OCI-LY7 (cell line): ENCODE results near the gene IP6K3. TPM values are rescaled to one million over a fixed set of nuclear protein-coding genes. Genes with fewer than 3 reads are reported as not detected.

Source experiments
- BruUV-seq: library from RNA; stranded (reverse); fragments of 400-500 nt; replicated peaks from 2 replicates; lab custom pipeline; 2021; lab: Mats Ljungman, UMichigan
- CTCF ChIA-PET: fragments of 300-600 bp; sonication (Branson Sonifier 250); formaldehyde crosslinking; loops from one replicate; lab custom pipeline; 2022; ENCODE audit warnings: antibody characterized with exemption; ENCODE audit not compliant: unreplicated experiment; lab: Charles Lee
- POLR2A ChIA-PET: fragments of 300-600 bp; sonication (Branson Sonifier 250); formaldehyde crosslinking; loops from one replicate; lab custom pipeline; 2022; ENCODE audit warnings: antibody characterized with exemption; lab: Charles Lee
- DNase-seq: peaks from one replicate; pipeline ENCODE4 v3.0.0-alpha.2; 2015; ENCODE audit warnings: low spot score
- H2AFZ ChIP-seq: fragments of 200-600 bp; sonication (generic), shearing (Covaris generic); 2 replicates; pipeline ENCODE4 v1.6.1; 2014; ENCODE audit warnings: mild to moderate bottlenecking, antibody characterized with exemption, low read length, moderate library complexity
- H3K27ac ChIP-seq: fragments of 200-600 bp; sonication (generic); 2 replicates; pipeline ENCODE4 v1.5.1; 2014; ENCODE audit warnings: mixed run types, low read depth, mild to moderate bottlenecking, moderate library complexity, low read length, inconsistent platforms; ENCODE audit not compliant: poor library complexity, severe bottlenecking
- H3K36me3 ChIP-seq: fragments of 200-600 bp; sonication (generic); 2 replicates; pipeline ENCODE4 v1.6.1; 2014; ENCODE audit warnings: mild to moderate bottlenecking, antibody characterized with exemption, low read length, moderate library complexity, mixed read lengths; ENCODE audit not compliant: insufficient read depth
- H3K4me1 ChIP-seq: fragments of 200-600 bp; sonication (generic); 2 replicates; pipeline ENCODE4 v1.5.1; 2014; ENCODE audit warnings: mild to moderate bottlenecking, low read length; ENCODE audit not compliant: insufficient read depth, poor library complexity, severe bottlenecking
- H3K4me2 ChIP-seq: fragments of 200-600 bp; sonication (generic); 2 replicates; pipeline ENCODE4 v1.6.1; 2014; ENCODE audit warnings: mild to moderate bottlenecking, low read length
- H3K4me3 ChIP-seq: fragments of 200-600 bp; sonication (generic); 2 replicates; pipeline ENCODE4 v1.5.1; 2014; ENCODE audit warnings: mild to moderate bottlenecking, low read depth, low read length; ENCODE audit not compliant: poor library complexity, severe bottlenecking
- H3K79me2 ChIP-seq: fragments of 200-600 bp; sonication (generic); 2 replicates; pipeline ENCODE4 v1.6.1; 2016; ENCODE audit warnings: low read depth, mild to moderate bottlenecking, low read length, moderate library complexity, mixed read lengths; ENCODE audit not compliant: insufficient read depth
- H3K9me2 ChIP-seq: fragments of 200-600 bp; sonication (generic); 2 replicates; pipeline ENCODE4 v1.6.1; 2016; ENCODE audit warnings: mild to moderate bottlenecking, low read length, mixed read lengths; ENCODE audit not compliant: insufficient read depth
- H3K9me3 ChIP-seq: fragments of 200-600 bp; sonication (generic); 2 replicates; pipeline ENCODE4 v1.6.1; 2014; ENCODE audit warnings: mild to moderate bottlenecking, mixed run types, low read length, mixed read lengths
- H4K20me1 ChIP-seq: fragments of 200-600 bp; sonication (generic); 2 replicates; pipeline ENCODE4 v1.6.1; 2014; ENCODE audit warnings: mild to moderate bottlenecking, antibody characterized with exemption, low read length, moderate library complexity, mixed read lengths; ENCODE audit not compliant: insufficient read depth
- EZH2phosphoT487 ChIP-seq: fragments of 200-600 bp; sonication (generic); IDR thresholded peaks from 2 replicates; pipeline ENCODE4 v1.6.1; 2018; ENCODE audit warnings: low read depth, borderline replicate concordance, mild to moderate bottlenecking, mixed run types, antibody characterized with exemption, low read length, moderate library complexity, mixed read lengths
- intact Hi-C: fragments of 100-400 bp; cut with micrococcal nuclease; formaldehyde crosslinking; loops from one replicate; pipeline ENCODE4 v1.10.0; 2022; ENCODE audit not compliant: unreplicated experiment
- total RNA-seq, 2 experiments: library from RNA; depleted of rRNA in 1 of 2; stranded (reverse); fragments of >200 nt in 1 of 2; shearing (Covaris generic) in 1 of 2; gene quantifications; 2 replicates each; pipeline ENCODE4 v1.2.3, GENCODE V29; 2014 to 2022
- TF ChIP-seq, protein P1 (sequence below): fragments of 200-600 bp; sonication (generic); conservative IDR thresholded peaks from 2 replicates; pipeline ENCODE4 v1.5.1; 2014; ENCODE audit warnings: mild to moderate bottlenecking, antibody characterized with exemption, low read length, moderate library complexity, mixed read lengths

IP6K3 gene
- total RNA-seq, 2 experiments from 2014 or later = not detected

DNA sequence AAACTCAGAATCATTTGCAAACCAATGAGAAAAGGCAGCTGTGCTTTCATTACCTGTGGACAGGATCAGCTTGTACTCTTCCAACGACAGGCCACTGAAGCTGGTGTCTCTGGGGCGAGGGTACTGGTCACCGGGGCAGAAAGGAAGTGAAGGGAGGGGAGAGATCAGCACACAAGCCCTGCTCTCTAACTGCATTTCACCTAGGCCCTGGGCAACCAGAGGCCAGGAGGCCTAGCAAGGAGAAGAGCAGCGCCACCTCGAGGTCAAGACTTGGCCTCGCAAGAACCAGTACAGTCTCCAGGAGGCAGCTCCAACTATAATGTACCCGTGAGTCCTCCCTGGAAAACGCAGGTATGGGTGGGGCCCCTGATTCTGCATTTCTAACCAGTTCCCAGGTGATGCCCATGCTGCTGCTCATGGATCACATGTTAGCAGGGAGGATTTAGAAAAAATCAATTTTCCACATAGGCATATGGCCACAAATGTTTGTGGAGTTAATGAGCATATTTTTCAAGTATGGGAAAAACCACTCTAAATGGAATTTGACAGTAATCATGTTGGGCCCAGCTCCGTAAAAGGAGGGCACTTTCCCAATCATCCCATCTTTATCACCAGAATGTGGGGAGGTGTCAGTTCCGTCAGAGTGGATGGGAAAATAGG, 46.2 kb downstream of the IP6K3 start:
- ChIA-PET CTCF (interaction anchor here (1.2 to 1.5 kb wide), 3 partner anchors 11 to 116 kb away, joined by 3 to 12 read pairs (median 4); partner anchors contain the start of gene UQCC2), POLR2A (interaction anchor here (1.0 to 1.1 kb wide), 2 partner anchors 9 to 11 kb away, joined by 3 to 4 read pairs; partner anchors contain the start of gene UQCC2)
- Histone ChIP-seq H2AFZ (no peak overlapping the region), H3K4me3 (no peak overlapping the region), H3K9me2 (no peaks in the 10 kb centered on the region), H3K9me3 (no peaks in the 10 kb centered on the region), H4K20me1 (0 out of 2 replicates have a peak, but pooled peaks cover 6% of the 10 kb centered on the region), H3K4me1 (peaks cover 38% of the 10 kb centered on the region), H3K36me3 (peaks cover 75% of the 10 kb centered on the region), H3K4me2 (peak overlapping the region; percentile 29; the same call in 1 of the 2 replicates), H3K79me2 (no peaks in the 10 kb centered on the region), H3K27ac (peak overlapping the region; percentile 14)
- intact Hi-C loops = loop anchor here (1.0 kb wide), 2 partner anchors 111 to 115 kb away; no protein-coding TSS in a partner anchor
- TF ChIP-seq, protein P1, sequence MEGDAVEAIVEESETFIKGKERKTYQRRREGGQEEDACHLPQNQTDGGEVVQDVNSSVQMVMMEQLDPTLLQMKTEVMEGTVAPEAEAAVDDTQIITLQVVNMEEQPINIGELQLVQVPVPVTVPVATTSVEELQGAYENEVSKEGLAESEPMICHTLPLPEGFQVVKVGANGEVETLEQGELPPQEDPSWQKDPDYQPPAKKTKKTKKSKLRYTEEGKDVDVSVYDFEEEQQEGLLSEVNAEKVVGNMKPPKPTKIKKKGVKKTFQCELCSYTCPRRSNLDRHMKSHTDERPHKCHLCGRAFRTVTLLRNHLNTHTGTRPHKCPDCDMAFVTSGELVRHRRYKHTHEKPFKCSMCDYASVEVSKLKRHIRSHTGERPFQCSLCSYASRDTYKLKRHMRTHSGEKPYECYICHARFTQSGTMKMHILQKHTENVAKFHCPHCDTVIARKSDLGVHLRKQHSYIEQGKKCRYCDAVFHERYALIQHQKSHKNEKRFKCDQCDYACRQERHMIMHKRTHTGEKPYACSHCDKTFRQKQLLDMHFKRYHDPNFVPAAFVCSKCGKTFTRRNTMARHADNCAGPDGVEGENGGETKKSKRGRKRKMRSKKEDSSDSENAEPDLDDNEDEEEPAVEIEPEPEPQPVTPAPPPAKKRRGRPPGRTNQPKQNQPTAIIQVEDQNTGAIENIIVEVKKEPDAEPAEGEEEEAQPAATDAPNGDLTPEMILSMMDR = peak; percentile 93
- TF ChIP-seq EZH2phosphoT487 = no peak
- peak; percentile 87 for DNase-seq
- BruUV-seq = TSS peak; percentile 30

DNA sequence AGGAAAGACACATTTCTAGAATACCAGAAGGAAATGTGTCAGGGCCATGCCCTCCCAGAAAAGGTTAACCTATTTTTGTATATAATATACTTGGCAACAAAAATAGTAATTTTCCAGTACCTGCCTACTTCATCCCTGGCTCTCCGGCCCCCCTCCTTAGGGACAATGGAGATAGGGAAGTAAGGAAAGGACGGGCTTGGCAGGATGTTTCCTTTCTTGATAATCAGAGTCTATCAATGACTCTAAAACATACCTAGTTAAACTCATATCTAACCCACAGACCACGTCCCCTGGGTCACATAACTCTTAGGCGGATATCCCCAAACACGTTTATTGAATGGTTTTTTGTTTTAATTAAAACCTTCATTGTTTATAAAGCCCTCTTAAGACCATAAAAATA, 47.0 kb downstream of the IP6K3 start:
- TF ChIP-seq EZH2phosphoT487 = no peak
- TF ChIP-seq, protein P1 = no peak
- Histone ChIP-seq H3K9me2 (no peaks in the 10 kb centered on the region), H3K79me2 (no peaks in the 10 kb centered on the region), H4K20me1 (0 out of 2 replicates have a peak, but pooled peaks cover 6% of the 10 kb centered on the region), H3K4me2 (no peak overlapping the region), H3K36me3 (peaks cover 83% of the 10 kb centered on the region), H3K27ac (peak overlapping the region; percentile 14), H3K4me3 (no peak overlapping the region), H3K4me1 (peaks cover 35% of the 10 kb centered on the region), H3K9me3 (no peaks in the 10 kb centered on the region), H2AFZ (no peak overlapping the region)
- intact Hi-C loops = loop anchor here (1.0 kb wide), 2 partner anchors 110 to 114 kb away; no protein-coding TSS in a partner anchor
- ChIA-PET CTCF (interaction anchor here (1.2 kb wide), 1 partner anchor 113 kb away, joined by 3 read pairs; no protein-coding TSS in a partner anchor), POLR2A (no interaction called here)
- DNase-seq = no peak
- no TSS peak for BruUV-seq
